ENCODE measurements around the gene SLC35F5. TPM values are rescaled to one million over a fixed set of nuclear protein-coding genes. Genes with fewer than 3 reads are reported as not detected.

SLC35F5 gene
- total RNA-seq, 1 experiment from 2014 or later: 160 TPM

Small RNA genes within 50 kb of the gene (small RNA-seq; reads per million reads assigned to genes)
- gene MIR4782 (not detected), gene RNU6-744P (not detected)

Other genes starting within 250 kb of the SLC35F5 start
- 17.5 and 38.5 TPM in 2 replicates for gene RABL2A, start 129.4 kb downstream of the SLC35F5 start, total RNA-seq (2014; rRNA removed; shearing (Covaris generic); ENCODE audit: low replicate concordance)
- 223 and 259 TPM in 2 replicates for gene ACTR3, start 133.4 kb upstream of the SLC35F5 start, total RNA-seq (2014; rRNA removed; shearing (Covaris generic); ENCODE audit: low replicate concordance)